ENCODE data around the gene CLSTN2.
A peak's percentile ranks its signal among the peaks of the same experiment; 100 is the strongest.

The CLSTN2 gene

DNA sequence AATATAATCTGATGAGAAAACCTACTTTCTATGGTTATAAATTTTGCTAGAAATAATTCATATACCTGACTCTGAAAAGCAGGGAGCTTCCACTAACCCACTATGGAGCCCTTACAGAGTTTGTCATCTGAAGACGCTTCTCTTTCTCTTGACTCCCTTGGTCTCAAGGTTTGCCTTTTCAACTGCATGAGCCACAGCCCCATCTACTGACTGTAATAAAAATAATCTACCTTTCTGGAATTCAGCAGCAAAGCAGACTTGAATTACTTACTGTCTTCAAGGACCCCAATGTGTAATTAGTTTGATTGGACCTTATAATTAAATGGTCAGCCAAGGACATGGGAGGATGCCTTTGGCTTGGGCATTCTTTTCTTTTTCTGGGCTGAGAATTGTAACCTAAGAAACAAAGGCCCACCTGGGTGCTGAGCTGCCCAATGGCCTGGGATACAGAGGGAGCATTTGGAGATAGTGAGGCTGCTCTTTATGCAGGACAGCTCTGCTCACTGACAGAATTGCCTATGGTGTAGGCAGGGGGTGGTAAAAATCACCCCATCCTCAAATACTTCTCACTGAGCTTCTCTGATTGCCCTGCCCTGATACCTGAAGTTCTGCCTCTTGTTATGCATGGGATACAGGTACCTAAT is 564.3 kb downstream of the CLSTN2 start:
- Histone ChIP-seq H2BK5ac (ENCODE audit: low read length) (no peak overlapping the region), H3K18ac (ENCODE audit: low read length) (no peak overlapping the region), H3K4me1 (ENCODE audit: control insufficient read depth in 2 of 2, insufficient read depth in 1 of 2, low read depth in 1 of 2, low read length in 2 of 2) (no peaks in the 10 kb centered on the region), H3K9me3 (replicated peaks in 1 of 2; ENCODE audit: control insufficient read depth in 2 of 2, insufficient read depth in 1 of 2, low read depth in 1 of 2, low read length in 2 of 2) (no peaks in the 10 kb centered on the region), H2AK5ac (ENCODE audit: low read depth, low read length) (no peak overlapping the region), H3K9ac (ENCODE audit: low read depth, low read length, poor library complexity) (no peak overlapping the region), H4K8ac (ENCODE audit: low read depth, low read length) (no peak overlapping the region), H3K27me3 (ENCODE audit: control insufficient read depth in 3 of 3, insufficient read depth in 3 of 3, low read depth in 1 of 3, low read length in 3 of 3) (no peaks in the 10 kb centered on the region), H3K36me3 (replicated peaks in 1 of 2; ENCODE audit: control insufficient read depth in 2 of 2, insufficient read depth in 2 of 2, low read length in 2 of 2) (no peaks in the 10 kb centered on the region), H3K27ac (replicated peaks; ENCODE audit: low read length) (no peak overlapping the region), H4K91ac (ENCODE audit: low read depth, low read length, poor library complexity) (no peak overlapping the region), H2BK15ac (ENCODE audit: low read length) (no peak overlapping the region), H3K4me3 (ENCODE audit: low read length in 2 of 2) (no peak overlapping the region), H2BK12ac (ENCODE audit: low read length) (no peak overlapping the region), H3K79me1 (ENCODE audit: low read depth, low read length) (no peaks in the 10 kb centered on the region), H2BK120ac (ENCODE audit: low read depth, low read length) (no peak overlapping the region), H2AFZ (ENCODE audit: low read length) (no peak overlapping the region), H3K4ac (ENCODE audit: low read length) (no peak overlapping the region), H3K4me2 (ENCODE audit: insufficient read depth, low read length, poor library complexity, severe bottlenecking) (no peak overlapping the region), H3K23ac (ENCODE audit: low read depth, low read length, poor library complexity) (no peak overlapping the region), H3K14ac (ENCODE audit: low read length) (no peak overlapping the region)
- DNase-seq (ENCODE audit: low spot score), result no peak
- no CpG with 5 or more reads among the region's 1 CpG for WGBS, 2 donors (ENCODE audit: extremely low coverage in 2 of 2, insufficient read length in 2 of 2, insufficient replicate concordance in 1 of 2)

DNA sequence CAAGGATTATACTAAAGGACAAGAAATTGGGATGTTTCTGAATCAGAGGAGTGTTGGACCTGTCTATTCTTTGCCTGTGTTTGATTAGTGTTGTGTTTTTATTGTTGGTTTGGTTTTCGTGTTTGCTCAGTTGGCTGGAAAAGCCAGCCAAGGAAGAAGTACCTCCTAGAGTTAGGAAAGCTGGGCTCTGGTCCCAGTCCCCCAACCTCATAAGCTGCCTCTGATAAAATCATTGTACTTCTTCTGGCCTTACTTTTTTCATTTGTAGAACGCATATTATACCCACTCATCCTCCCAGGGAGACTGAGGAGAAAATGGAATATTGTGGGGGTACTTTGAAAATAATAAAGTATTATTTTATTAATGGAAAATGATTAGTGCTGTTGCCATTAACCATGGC is 565.5 kb downstream of the CLSTN2 start:
- Histone ChIP-seq H3K14ac (ENCODE audit: low read length) (no peak overlapping the region), H3K4me2 (ENCODE audit: insufficient read depth, low read length, poor library complexity, severe bottlenecking) (no peak overlapping the region), H4K8ac (ENCODE audit: low read depth, low read length) (no peak overlapping the region), H3K9ac (ENCODE audit: low read depth, low read length, poor library complexity) (no peak overlapping the region), H2BK120ac (ENCODE audit: low read depth, low read length) (no peak overlapping the region), H3K4me3 (ENCODE audit: low read length in 2 of 2) (no peak overlapping the region), H3K36me3 (replicated peaks in 1 of 2; ENCODE audit: control insufficient read depth in 2 of 2, insufficient read depth in 2 of 2, low read length in 2 of 2) (no peaks in the 10 kb centered on the region), H3K27me3 (ENCODE audit: control insufficient read depth in 3 of 3, insufficient read depth in 3 of 3, low read depth in 1 of 3, low read length in 3 of 3) (no peaks in the 10 kb centered on the region), H3K4ac (ENCODE audit: low read length) (no peak overlapping the region), H2AFZ (ENCODE audit: low read length) (no peak overlapping the region), H3K27ac (replicated peaks; ENCODE audit: low read length) (no peak overlapping the region), H3K23ac (ENCODE audit: low read depth, low read length, poor library complexity) (no peak overlapping the region), H3K79me1 (ENCODE audit: low read depth, low read length) (no peaks in the 10 kb centered on the region), H3K18ac (ENCODE audit: low read length) (no peak overlapping the region), H2BK5ac (ENCODE audit: low read length) (no peak overlapping the region), H3K9me3 (replicated peaks in 1 of 2; ENCODE audit: control insufficient read depth in 2 of 2, insufficient read depth in 1 of 2, low read depth in 1 of 2, low read length in 2 of 2) (no peaks in the 10 kb centered on the region), H2BK15ac (ENCODE audit: low read length) (no peak overlapping the region), H3K4me1 (ENCODE audit: control insufficient read depth in 2 of 2, insufficient read depth in 1 of 2, low read depth in 1 of 2, low read length in 2 of 2) (peaks cover 4 to 7% of the 10 kb centered on the region in 2 donors), H2AK5ac (ENCODE audit: low read depth, low read length) (no peak overlapping the region), H4K91ac (ENCODE audit: low read depth, low read length, poor library complexity) (no peak overlapping the region), H2BK12ac (ENCODE audit: low read length) (no peak overlapping the region)
- no peak for DNase-seq (ENCODE audit: low spot score)
- no CpG with 5 or more reads among the region's 2 CpGs for WGBS, 2 donors (ENCODE audit: extremely low coverage in 2 of 2, insufficient read length in 2 of 2, insufficient replicate concordance in 1 of 2)

DNA sequence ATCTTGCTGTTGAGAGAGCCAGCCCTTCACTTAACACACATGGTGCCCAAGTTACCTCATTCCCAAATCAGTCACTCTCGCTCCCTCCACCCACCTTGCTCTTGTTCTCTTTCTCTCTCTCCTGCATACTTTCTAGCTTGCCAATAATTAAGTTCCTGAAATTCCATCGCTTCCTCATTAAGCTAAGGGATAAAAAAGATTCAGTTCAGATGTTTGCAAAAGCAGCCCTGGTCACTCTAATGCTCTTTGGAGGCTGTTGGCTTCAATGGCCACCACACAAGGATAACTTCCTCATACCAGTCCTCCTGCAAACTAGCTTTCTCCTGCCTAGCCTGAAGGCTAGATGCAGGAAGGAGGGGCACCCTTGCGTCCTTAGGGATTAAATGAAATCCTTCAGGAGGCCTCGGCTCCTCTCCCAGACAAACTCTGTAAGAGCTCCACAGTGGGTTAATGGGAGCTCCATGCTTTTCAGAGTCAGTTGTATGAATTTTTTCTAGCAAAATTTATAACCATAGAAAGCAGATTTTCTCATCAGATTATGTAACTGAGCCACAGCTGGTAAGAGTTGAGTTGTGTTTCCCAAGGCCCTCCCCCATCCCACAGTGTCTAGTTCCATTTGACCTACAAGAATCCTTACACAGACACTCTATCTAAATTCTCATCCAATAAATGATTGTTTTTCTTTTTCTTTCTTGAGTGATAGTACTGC is 566.2 kb downstream of the CLSTN2 start:
- H3K23ac ChIP-seq (ENCODE audit: low read depth, low read length, poor library complexity), result no peak overlapping the region
- no CpG with 5 or more reads among the region's 4 CpGs for WGBS, 2 donors (ENCODE audit: extremely low coverage in 2 of 2, insufficient read length in 2 of 2, insufficient replicate concordance in 1 of 2)
- no peak overlapping the region for H2AK5ac ChIP-seq (ENCODE audit: low read depth, low read length)
- no peak overlapping the region for H3K27ac ChIP-seq (replicated peaks; ENCODE audit: low read length)
- no peak overlapping the region for H3K18ac ChIP-seq (ENCODE audit: low read length)
- no peaks in the 10 kb centered on the region for H3K36me3 ChIP-seq (replicated peaks in 1 of 2; ENCODE audit: control insufficient read depth in 2 of 2, insufficient read depth in 2 of 2, low read length in 2 of 2)
- H3K4me3 ChIP-seq (ENCODE audit: low read length in 2 of 2), result no peak overlapping the region
- DNase-seq (ENCODE audit: low spot score), result no peak
- H3K27me3 ChIP-seq (ENCODE audit: control insufficient read depth in 3 of 3, insufficient read depth in 3 of 3, low read depth in 1 of 3, low read length in 3 of 3), result no peaks in the 10 kb centered on the region
- no peak overlapping the region for H3K4me2 ChIP-seq (ENCODE audit: insufficient read depth, low read length, poor library complexity, severe bottlenecking)
- no peak overlapping the region for H4K91ac ChIP-seq (ENCODE audit: low read depth, low read length, poor library complexity)
- H2BK5ac ChIP-seq (ENCODE audit: low read length), result no peak overlapping the region
- no peak overlapping the region for H2BK120ac ChIP-seq (ENCODE audit: low read depth, low read length)
- no peak overlapping the region for H4K8ac ChIP-seq (ENCODE audit: low read depth, low read length)
- no peaks in the 10 kb centered on the region for H3K79me1 ChIP-seq (ENCODE audit: low read depth, low read length)
- no peak overlapping the region for H2BK12ac ChIP-seq (ENCODE audit: low read length)
- H2BK15ac ChIP-seq (ENCODE audit: low read length), result no peak overlapping the region
- H3K4me1 ChIP-seq (ENCODE audit: control insufficient read depth in 2 of 2, insufficient read depth in 1 of 2, low read depth in 1 of 2, low read length in 2 of 2), result peaks cover 4 to 10% of the 10 kb centered on the region in 2 donors
- no peak overlapping the region for H3K9ac ChIP-seq (ENCODE audit: low read depth, low read length, poor library complexity)
- H2AFZ ChIP-seq (ENCODE audit: low read length), result no peak overlapping the region
- no peak overlapping the region for H3K14ac ChIP-seq (ENCODE audit: low read length)
- no peak overlapping the region for H3K4ac ChIP-seq (ENCODE audit: low read length)
- H3K9me3 ChIP-seq (replicated peaks in 1 of 2; ENCODE audit: control insufficient read depth in 2 of 2, insufficient read depth in 1 of 2, low read depth in 1 of 2, low read length in 2 of 2), result no peaks in the 10 kb centered on the region

DNA sequence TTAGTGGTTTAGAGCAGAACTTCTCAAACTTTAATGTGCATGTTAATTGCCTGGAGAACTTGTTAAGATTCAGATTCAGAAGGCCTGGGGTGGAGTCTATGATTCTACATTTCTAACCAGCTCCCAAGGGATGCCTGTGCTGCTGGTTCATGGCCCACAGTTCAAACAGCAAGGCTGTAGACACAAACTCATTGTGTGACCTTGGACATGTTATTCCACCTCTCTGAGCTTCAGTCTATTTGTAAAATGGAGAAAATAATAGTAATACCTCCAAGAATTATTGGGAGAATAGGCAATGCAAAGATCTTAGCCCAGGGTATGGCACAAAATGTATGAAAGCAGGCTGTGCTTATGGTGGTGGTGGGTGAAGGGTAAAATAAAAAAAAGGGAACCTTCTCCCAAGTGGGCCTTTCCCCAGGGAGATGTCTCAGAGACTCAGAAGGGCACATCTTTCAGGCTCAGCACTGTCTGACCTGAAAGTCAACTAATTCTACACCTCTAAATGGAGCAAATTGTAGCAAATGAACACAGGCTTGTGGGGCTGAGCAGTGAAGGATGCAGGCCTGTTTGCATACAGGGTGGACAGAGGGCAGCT is 566.9 kb downstream of the CLSTN2 start:
- H3K79me1 ChIP-seq (ENCODE audit: low read depth, low read length), result no peaks in the 10 kb centered on the region
- H3K36me3 ChIP-seq (replicated peaks in 1 of 2; ENCODE audit: control insufficient read depth in 2 of 2, insufficient read depth in 2 of 2, low read length in 2 of 2), result no peaks in the 10 kb centered on the region

More for the DNA sequence above, 566.9 kb downstream of the CLSTN2 start:
- Histone ChIP-seq H4K91ac (ENCODE audit: low read depth, low read length, poor library complexity) (peak overlapping the region; percentile 33), H3K27ac (replicated peaks; ENCODE audit: low read length) (no peak overlapping the region), H3K4ac (ENCODE audit: low read length) (no peak overlapping the region), H3K4me3 (ENCODE audit: low read length in 2 of 2) (no peak overlapping the region), H2BK12ac (ENCODE audit: low read length) (no peak overlapping the region), H3K4me1 (ENCODE audit: control insufficient read depth in 2 of 2, insufficient read depth in 1 of 2, low read depth in 1 of 2, low read length in 2 of 2) (peaks cover 4 to 10% of the 10 kb centered on the region in 2 donors), H3K23ac (ENCODE audit: low read depth, low read length, poor library complexity) (no peak overlapping the region), H3K18ac (ENCODE audit: low read length) (no peak overlapping the region), H3K9ac (ENCODE audit: low read depth, low read length, poor library complexity) (no peak overlapping the region), H2AK5ac (ENCODE audit: low read depth, low read length) (no peak overlapping the region), H3K14ac (ENCODE audit: low read length) (no peak overlapping the region), H3K4me2 (ENCODE audit: insufficient read depth, low read length, poor library complexity, severe bottlenecking) (no peak overlapping the region), H3K9me3 (replicated peaks in 1 of 2; ENCODE audit: control insufficient read depth in 2 of 2, insufficient read depth in 1 of 2, low read depth in 1 of 2, low read length in 2 of 2) (no peaks in the 10 kb centered on the region), H4K8ac (ENCODE audit: low read depth, low read length) (no peak overlapping the region), H2BK120ac (ENCODE audit: low read depth, low read length) (no peak overlapping the region), H2BK15ac (ENCODE audit: low read length) (no peak overlapping the region), H3K27me3 (ENCODE audit: control insufficient read depth in 3 of 3, insufficient read depth in 3 of 3, low read depth in 1 of 3, low read length in 3 of 3) (no peaks in the 10 kb centered on the region), H2BK5ac (ENCODE audit: low read length) (no peak overlapping the region), H2AFZ (ENCODE audit: low read length) (no peak overlapping the region)
- no peak for DNase-seq (ENCODE audit: low spot score)

Measured in neuronal stem cell (in vitro differentiated cells).